HepG2 (cell line): ENCODE results near the gene OR52I1. TPM values are rescaled to one million over a fixed set of nuclear protein-coding genes. Genes with fewer than 3 reads are reported as not detected.

ENCODE experiments used
- ATAC-seq: fragments of 200-7000 bp; cut with Tn5 transposase; 3 replicates; pipeline ENCODE4 v1.9.1; 2020; ENCODE audit warnings: mild to moderate bottlenecking, moderate library complexity
- BruUV-seq: library from RNA; stranded (reverse); fragments of 400-500 nt; replicated peaks from 2 replicates; lab custom pipeline; 2021; lab: Mats Ljungman, UMichigan
- CTCF ChIA-PET: fragments of 300-600 bp; formaldehyde crosslinking; extraction: SDS; loops from one replicate; lab custom pipeline; 2021; ENCODE audit warnings: low total read pairs, inconsistent platforms, low intra/inter-chr PET ratio; lab: Yijun Ruan, JAX
- POLR2A ChIA-PET: fragments of 350-600 bp; sonication (Branson Sonifier 250); formaldehyde crosslinking; loops from one replicate; lab custom pipeline; 2020; ENCODE audit warnings: antibody characterized with exemption, inconsistent platforms; lab: Yijun Ruan, JAX
- DNase-seq: peaks from one replicate; pipeline ENCODE4 v3.0.0-alpha.2; 2015; ENCODE audit warnings: low spot score
- FAIRE-seq: peaks from 3 replicates; lab custom pipeline; 2011; peaks lifted over from hg19 to GRCh38; lab: Jason Lieb, UNC
- H2AFZ ChIP-seq: one replicate; pipeline ENCODE4 v1.6.1; 2011; ENCODE audit warnings: low read length, inconsistent platforms
- H3K27ac ChIP-seq: fragments of 300-600 bp; 3 replicates; pipeline ENCODE4 v1.8.0; 2011; ENCODE audit warnings: mixed run types, mild to moderate bottlenecking, mixed read lengths, low read length, inconsistent platforms; ENCODE audit not compliant: insufficient read depth; ENCODE audit errors: extremely low read length
- H3K27me3 ChIP-seq, 2 experiments: fragments of 200-600 bp in 1 of 2; 2 replicates in 1 of 2; 3 replicates in 1 of 2; pipeline versions ENCODE4 v1.6.0 to v1.8.0; 2011; ENCODE audit warnings: low read length in 2 of 2, mild to moderate bottlenecking in 2 of 2, moderate library complexity in 2 of 2, inconsistent platforms in 1 of 2; ENCODE audit not compliant: insufficient read depth in 2 of 2, control insufficient read depth in 1 of 2
- H3K36me3 ChIP-seq, 2 experiments: fragments of 200-600 bp in 1 of 2; replicated peaks in 1 of 2; 2 replicates in 1 of 2; 3 replicates in 1 of 2; pipeline versions ENCODE4 v1.5.1 to v1.8.0; 2011; ENCODE audit warnings: low read length in 2 of 2, inconsistent platforms in 1 of 2; ENCODE audit not compliant: insufficient read depth in 2 of 2, control insufficient read depth in 1 of 2
- H3K4me1 ChIP-seq: 2 replicates; pipeline ENCODE4 v1.5.1; 2012; ENCODE audit warnings: low read length, inconsistent platforms; ENCODE audit not compliant: insufficient read depth
- H3K4me2 ChIP-seq: 2 replicates; pipeline ENCODE4 v1.6.0; 2011; ENCODE audit warnings: low read depth, low read length, inconsistent platforms
- H3K4me3 ChIP-seq, 3 experiments: fragments of 200-600 bp in 1 of 3; sonication (generic), shearing (Covaris generic) in 1 of 3; replicated peaks in 1 of 3; 2 replicates each; pipeline ENCODE4 v1.5.1; 2011 to 2016; ENCODE audit warnings: low read length in 3 of 3, inconsistent platforms in 2 of 3, low read depth in 2 of 3, mild to moderate bottlenecking in 2 of 3, control low read depth in 1 of 3, mixed read lengths in 1 of 3; ENCODE audit not compliant: insufficient read depth in 1 of 3
- H3K79me2 ChIP-seq: one replicate; pipeline ENCODE4 v1.6.1; 2011; ENCODE audit warnings: low read length, inconsistent platforms; ENCODE audit not compliant: insufficient read depth
- H3K9ac ChIP-seq: 2 replicates; pipeline ENCODE4 v1.6.0; 2011; ENCODE audit warnings: mild to moderate bottlenecking, low read depth, low read length, inconsistent platforms; ENCODE audit not compliant: insufficient read depth
- H3K9me3 ChIP-seq: 2 replicates; pipeline ENCODE4 v1.5.1; 2012; ENCODE audit warnings: mild to moderate bottlenecking, low read length
- H4K20me1 ChIP-seq: 2 replicates; pipeline ENCODE4 v1.6.0; 2011; ENCODE audit warnings: inconsistent platforms, mild to moderate bottlenecking, low read length, moderate library complexity; ENCODE audit not compliant: insufficient read depth
- ATF7 ChIP-seq, 2 experiments: fragments of 450-650 bp in 1 of 2; sonication (generic) in 1 of 2; formaldehyde crosslinking in 1 of 2; IDR thresholded peaks; 2 replicates each; pipeline versions ENCODE4 v1.4.0 to v1.6.1; 2016 to 2020; ENCODE audit warnings: antibody characterized with exemption in 1 of 2, mild to moderate bottlenecking in 1 of 2, missing genetic modification reagents in 1 of 2
- CEBPG ChIP-seq: IDR thresholded peaks from 2 replicates; pipeline ENCODE4 v1.6.1; 2016
- IRF2 ChIP-seq: IDR thresholded peaks from 2 replicates; pipeline ENCODE4 v1.6.1; 2018; ENCODE audit warnings: missing genetic modification reagents, missing compliant biosample characterization
- PPARG ChIP-seq: conservative IDR thresholded peaks from 2 replicates; pipeline ENCODE4 v1.6.1; 2016; ENCODE audit warnings: missing biosample characterization, missing genetic modification reagents
- U2AF2 ChIP-seq: fragments of 200-400 bp; formaldehyde crosslinking; IDR thresholded peaks from 2 replicates; pipeline ENCODE4 v1.6.1; 2017; ENCODE audit warnings: low read depth, mild to moderate bottlenecking, low read length
- ZBTB39 ChIP-seq: sonication (generic); formaldehyde crosslinking; IDR thresholded peaks from 2 replicates; pipeline ENCODE4 v1.5.0; 2020; ENCODE audit warnings: missing genetic modification reagents
- ZFY ChIP-seq: sonication (generic); formaldehyde crosslinking; IDR thresholded peaks from 2 replicates; pipeline ENCODE4 v1.4.0; 2020; ENCODE audit warnings: missing genetic modification reagents
- ZKSCAN8 ChIP-seq: IDR thresholded peaks from 2 replicates; pipeline ENCODE4 v1.6.1; 2016; ENCODE audit warnings: borderline replicate concordance, missing genetic modification reagents, missing compliant biosample characterization
- ZNF121 ChIP-seq: sonication (generic); formaldehyde crosslinking; IDR thresholded peaks from 2 replicates; pipeline ENCODE4 v1.5.0; 2020; ENCODE audit warnings: mild to moderate bottlenecking, missing genetic modification reagents
- ZNF160 ChIP-seq: sonication (generic); formaldehyde crosslinking; IDR thresholded peaks from 2 replicates; pipeline ENCODE4 v1.8.0; 2022; ENCODE audit warnings: mild to moderate bottlenecking, inconsistent platforms, missing genetic modification reagents
- ZNF337 ChIP-seq: sonication (generic); formaldehyde crosslinking; IDR thresholded peaks from 2 replicates; pipeline ENCODE4 v1.5.1; 2020; ENCODE audit warnings: missing genetic modification reagents, low read depth, mild to moderate bottlenecking, borderline replicate concordance
- ZNF552 ChIP-seq: sonication (generic); formaldehyde crosslinking; IDR thresholded peaks from 2 replicates; pipeline ENCODE4 v1.9.0; 2022; ENCODE audit warnings: missing genetic modification reagents, mild to moderate bottlenecking, borderline replicate concordance
- ZNF562 ChIP-seq: sonication (generic); formaldehyde crosslinking; IDR thresholded peaks from 2 replicates; pipeline ENCODE4 v1.8.0; 2022; ENCODE audit warnings: missing genetic modification reagents, borderline replicate concordance
- ZNF607 ChIP-seq: sonication (generic); formaldehyde crosslinking; IDR thresholded peaks from 2 replicates; pipeline ENCODE4 v1.5.1; 2020; ENCODE audit warnings: missing genetic modification reagents, mild to moderate bottlenecking, borderline replicate concordance
- ZNF614 ChIP-seq: IDR thresholded peaks from 2 replicates; pipeline ENCODE4 v1.6.1; 2018; ENCODE audit warnings: missing biosample characterization, missing genetic modification reagents, inconsistent platforms, borderline replicate concordance
- WGBS: methylation state at CpG from one replicate; pipeline ENCODE4 v1.1.6; 2017; ENCODE audit warnings: low lambda C conversion rate; 5-methylcytosine and 5-hydroxymethylcytosine counted together
- in situ Hi-C: cut with HindIII; loops from 2 replicates; pipeline ENCODE4 v1.10.0; 2017; ENCODE audit warnings: low pct_unique_long_range_greater_than_20kb; ENCODE audit not compliant: extremely low pct_ligation_motif_present
- intact Hi-C: fragments of 100-400 bp; cut with micrococcal nuclease; formaldehyde crosslinking; loops from one replicate; pipeline ENCODE4 v1.10.0; 2022; ENCODE audit not compliant: unreplicated experiment
- polyA plus RNA-seq, 8 experiments: library from polyadenylated mRNA; depleted of rRNA in 3 of 8; stranded (reverse) in 7 of 8; unstranded in 1 of 8; fragments of >200 nt; fragmentation: Illumina TruSeq in 4 of 8; extraction: Trizol in 4 of 8; gene quantifications; 2 replicates each; pipeline versions ENCODE4 v1.2.1 to v1.2.3, GENCODE V29; 2011 to 2016; ENCODE audit warnings: low read depth in 4 of 8, missing spikeins in 1 of 8, mixed read lengths in 1 of 8; ENCODE audit not compliant: insufficient read depth in 1 of 8
- total RNA-seq, 5 experiments: library from RNA; depleted of rRNA; stranded (reverse); fragments of >200 nt; fragmentation: Illumina TruSeq; extraction: Trizol; gene quantifications; 2 replicates each; pipeline ENCODE4 v1.2.3, GENCODE V29; 2016; ENCODE audit warnings: low read depth in 1 of 5
- TF ChIP-seq, protein P1 (sequence below): sonication (generic); formaldehyde crosslinking; IDR thresholded peaks from 2 replicates; pipeline ENCODE4 v1.4.0; 2020; ENCODE audit warnings: missing genetic modification reagents, mild to moderate bottlenecking, borderline replicate concordance
- TF ChIP-seq, protein P2 (sequence below): sonication (generic); formaldehyde crosslinking; IDR thresholded peaks from 2 replicates; pipeline ENCODE4 v1.8.0; 2022; ENCODE audit warnings: low read depth, missing genetic modification reagents

Gene OR52I1
- total and polyA plus RNA-seq, 2 of the 13 experiments (the other 11 are each of a cell fraction or from before 2014, with no cell fraction given): not detected

GRCh38 chr11:4576880-4577279 lies 17.0 kb upstream of the OR52I1 start:
- POLR2A ChIA-PET: no interaction called here
- no peak for TF ChIP-seq ZNF607 (CRISPR knock-in tag)
- TF ChIP-seq ZNF160 (CRISPR knock-in tag): no peak
- no peak for TF ChIP-seq IRF2 (CRISPR knock-in tag)
- TF ChIP-seq ZFY (CRISPR knock-in tag): no peak
- no peak for TF ChIP-seq ZNF121
- TF ChIP-seq ZNF614 (CRISPR knock-in tag): no peak
- TF ChIP-seq ZNF552 (CRISPR knock-in tag): no peak
- no peak for TF ChIP-seq CEBPG
- TF ChIP-seq, protein P1, sequence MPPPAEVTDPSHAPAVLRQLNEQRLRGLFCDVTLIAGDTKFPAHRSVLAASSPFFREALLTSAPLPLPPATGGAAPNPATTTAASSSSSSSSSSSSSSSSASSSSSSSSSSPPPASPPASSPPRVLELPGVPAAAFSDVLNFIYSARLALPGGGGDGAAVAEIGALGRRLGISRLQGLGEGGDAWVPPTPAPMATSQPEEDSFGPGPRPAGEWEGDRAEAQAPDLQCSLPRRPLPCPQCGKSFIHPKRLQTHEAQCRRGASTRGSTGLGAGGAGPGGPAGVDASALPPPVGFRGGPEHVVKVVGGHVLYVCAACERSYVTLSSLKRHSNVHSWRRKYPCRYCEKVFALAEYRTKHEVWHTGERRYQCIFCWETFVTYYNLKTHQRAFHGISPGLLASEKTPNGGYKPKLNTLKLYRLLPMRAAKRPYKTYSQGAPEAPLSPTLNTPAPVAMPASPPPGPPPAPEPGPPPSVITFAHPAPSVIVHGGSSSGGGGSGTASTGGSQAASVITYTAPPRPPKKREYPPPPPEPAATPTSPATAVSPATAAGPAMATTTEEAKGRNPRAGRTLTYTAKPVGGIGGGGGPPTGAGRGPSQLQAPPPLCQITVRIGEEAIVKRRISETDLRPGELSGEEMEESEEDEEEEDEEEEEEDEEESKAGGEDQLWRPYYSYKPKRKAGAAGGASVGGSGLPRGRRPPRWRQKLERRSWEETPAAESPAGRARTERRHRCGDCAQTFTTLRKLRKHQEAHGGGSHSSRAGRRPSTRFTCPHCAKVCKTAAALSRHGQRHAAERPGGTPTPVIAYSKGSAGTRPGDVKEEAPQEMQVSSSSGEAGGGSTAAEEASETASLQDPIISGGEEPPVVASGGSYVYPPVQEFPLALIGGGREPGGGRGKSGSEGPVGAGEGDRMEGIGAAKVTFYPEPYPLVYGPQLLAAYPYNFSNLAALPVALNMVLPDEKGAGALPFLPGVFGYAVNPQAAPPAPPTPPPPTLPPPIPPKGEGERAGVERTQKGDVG: no peak
- no peak for TF ChIP-seq ATF7 (IDR thresholded peaks at IDR 0.05)
- no peak for TF ChIP-seq ATF7 (CRISPR knock-in tag; IDR thresholded peaks at IDR 0.05)
- TF ChIP-seq U2AF2: no peak
- TF ChIP-seq ZNF562 (CRISPR knock-in tag): no peak
- TF ChIP-seq ZBTB39 (CRISPR knock-in tag): no peak
- no peak for TF ChIP-seq PPARG (CRISPR knock-in tag)
- no peak for TF ChIP-seq ZNF337
- TF ChIP-seq ZKSCAN8 (CRISPR knock-in tag): no peak
- TF ChIP-seq, protein P2, sequence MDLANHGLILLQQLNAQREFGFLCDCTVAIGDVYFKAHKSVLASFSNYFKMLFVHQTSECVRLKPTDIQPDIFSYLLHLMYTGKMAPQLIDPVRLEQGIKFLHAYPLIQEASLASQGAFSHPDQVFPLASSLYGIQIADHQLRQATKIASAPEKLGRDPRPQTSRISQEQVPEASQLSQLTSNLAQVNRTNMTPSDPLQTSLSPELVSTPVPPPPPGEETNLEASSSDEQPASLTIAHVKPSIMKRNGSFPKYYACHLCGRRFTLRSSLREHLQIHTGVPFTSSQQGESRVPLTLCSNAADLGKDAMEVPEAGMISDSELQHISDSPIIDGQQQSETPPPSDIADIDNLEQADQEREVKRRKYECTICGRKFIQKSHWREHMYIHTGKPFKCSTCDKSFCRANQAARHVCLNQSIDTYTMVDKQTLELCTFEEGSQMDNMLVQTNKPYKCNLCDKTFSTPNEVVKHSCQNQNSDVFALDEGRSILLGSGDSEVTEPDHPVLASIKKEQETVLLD: no peak

More at GRCh38 chr11:4576880-4577279, 17.0 kb upstream of the OR52I1 start:
- no peak for ATAC-seq
- in situ Hi-C loops (no loop called here), intact Hi-C loops (no loop called here)
- WGBS: 2% methylated on average over 3 of the region's 3 CpGs
- no peak for DNase-seq
- Histone ChIP-seq H3K79me2 (no peaks in the 10 kb centered on the region), H3K36me3 (no peaks in the 10 kb centered on the region), H3K9ac (no peak overlapping the region), H3K4me2 (no peak overlapping the region), H3K27me3 (peaks cover 0 to 31% of the 10 kb centered on the region in 2 experiments; a peak in 4 of 5 replicates), H2AFZ (no peak overlapping the region), H3K4me3 (no peak overlapping the region), H3K4me1 (no peaks in the 10 kb centered on the region), H3K9me3 (no peaks in the 10 kb centered on the region), H4K20me1 (no peaks in the 10 kb centered on the region), H3K27ac (no peak overlapping the region)
- CTCF ChIA-PET: no interaction called here
- FAIRE-seq: no peak
- BruUV-seq: no TSS peak
